ENCODE measurements around the gene AEN.
"Not testable (repeated sequence)": the region's sequence is repeated elsewhere in the genome, so short reads cannot be mapped to it uniquely, and the experiment has no call there.

Gene AEN

DNA sequence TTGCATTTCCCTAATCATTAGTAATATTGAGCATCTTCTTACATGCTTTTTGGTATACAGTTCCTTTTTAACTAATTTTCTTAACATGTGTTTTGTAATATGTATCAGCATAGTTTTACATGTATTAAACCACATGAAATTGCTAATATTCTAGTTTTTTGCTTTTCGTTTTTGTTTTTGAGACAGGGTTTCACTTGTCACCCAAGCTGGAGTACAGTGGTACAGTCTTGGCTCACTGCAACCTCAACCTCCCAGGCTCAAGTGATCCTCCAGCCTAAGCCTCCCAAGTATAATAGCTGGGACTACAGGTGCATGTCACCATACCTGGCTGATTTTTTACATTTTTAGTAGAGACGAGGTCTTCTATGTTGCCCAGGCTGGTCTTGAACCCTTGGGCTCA, 13.3 kb downstream of the AEN start:
- no peak for DNase-seq

GRCh38 chr15:88635318-88635717, 14.2 kb downstream of the AEN start:
- DNase-seq = peak; percentile 35

DNA sequence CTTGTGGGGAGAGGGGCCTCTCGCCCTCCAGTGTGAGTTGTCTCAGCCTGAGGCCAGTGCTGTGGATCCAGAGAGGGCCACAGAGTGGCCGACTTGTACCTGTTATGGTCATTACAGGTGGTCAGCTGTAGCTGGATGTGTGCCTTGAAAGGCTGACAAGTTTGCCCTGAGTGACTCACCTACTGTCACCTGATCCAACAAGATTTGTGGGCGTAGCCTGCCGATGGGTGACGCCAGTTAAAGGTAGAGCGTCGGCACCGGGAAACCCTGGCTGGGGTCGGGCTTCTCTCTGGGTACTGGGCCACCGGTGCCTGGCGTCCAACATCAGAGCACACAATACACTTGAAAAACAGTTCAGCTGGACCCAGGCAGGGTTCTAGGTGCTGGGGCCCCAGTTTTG, 14.9 kb downstream of the AEN start:
- DNase-seq = peak; percentile 66

- no peak for DNase-seq
Observed at GRCh38 chr15:88636654-88637053, 15.5 kb downstream of the AEN start.

- no peak for DNase-seq
Observed at GRCh38 chr15:88637436-88637835, 16.3 kb downstream of the AEN start.

- no peak for DNase-seq
Observed at GRCh38 chr15:88637841-88638625, 16.9 kb downstream of the AEN start.

GRCh38 chr15:88638626-88639372, 17.7 kb downstream of the AEN start, which contains the start of gene ISG20:
ISG20 (plus strand) TSS chr15:88639016; CDS start chr15:88639367, 351 bp downstream.
- DNase-seq = peak; percentile 96

GRCh38 chr15:88641959-88642452, 20.9 kb downstream of the AEN start:
- DNase-seq = no peak

GRCh38 chr15:88642514-88642913, 21.4 kb downstream of the AEN start:
- not testable (repeated sequence) for DNase-seq

DNA sequence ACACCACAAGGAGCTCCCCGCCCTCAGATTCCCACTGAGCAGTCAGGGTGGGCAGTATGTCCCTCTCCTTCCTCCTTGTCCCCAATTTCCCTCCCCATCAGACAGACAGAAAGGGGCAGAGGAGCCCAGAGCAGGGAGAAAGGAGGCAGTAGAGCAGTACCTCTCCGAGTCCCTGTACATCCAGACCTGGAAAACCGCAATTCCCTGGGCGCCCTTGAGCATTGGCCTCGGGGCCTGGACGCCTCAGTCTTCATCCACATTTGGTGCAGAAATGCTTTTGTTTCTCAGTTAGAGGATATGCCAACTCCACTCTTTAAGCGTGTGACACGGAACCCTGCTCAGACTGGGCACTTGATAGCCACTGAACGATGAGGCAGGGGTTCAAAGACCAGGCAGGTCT, 23.6 kb downstream of the AEN start:
- no peak for DNase-seq

- DNase-seq = no peak
Observed at GRCh38 chr15:88645171-88646087, 24.3 kb downstream of the AEN start.

GRCh38 chr15:88646088-88646405, 24.9 kb downstream of the AEN start:
- DNase-seq = no peak

- no peak for DNase-seq
Observed at GRCh38 chr15:88646951-88647350, 25.8 kb downstream of the AEN start.

- DNase-seq = no peak
Observed at GRCh38 chr15:88647351-88648105, 26.4 kb downstream of the AEN start.

GRCh38 chr15:88648357-88649214, 27.4 kb downstream of the AEN start:
- no peak for DNase-seq

- peak; percentile 70 for DNase-seq
Observed at GRCh38 chr15:88649286-88649733, 28.2 kb downstream of the AEN start.

DNA sequence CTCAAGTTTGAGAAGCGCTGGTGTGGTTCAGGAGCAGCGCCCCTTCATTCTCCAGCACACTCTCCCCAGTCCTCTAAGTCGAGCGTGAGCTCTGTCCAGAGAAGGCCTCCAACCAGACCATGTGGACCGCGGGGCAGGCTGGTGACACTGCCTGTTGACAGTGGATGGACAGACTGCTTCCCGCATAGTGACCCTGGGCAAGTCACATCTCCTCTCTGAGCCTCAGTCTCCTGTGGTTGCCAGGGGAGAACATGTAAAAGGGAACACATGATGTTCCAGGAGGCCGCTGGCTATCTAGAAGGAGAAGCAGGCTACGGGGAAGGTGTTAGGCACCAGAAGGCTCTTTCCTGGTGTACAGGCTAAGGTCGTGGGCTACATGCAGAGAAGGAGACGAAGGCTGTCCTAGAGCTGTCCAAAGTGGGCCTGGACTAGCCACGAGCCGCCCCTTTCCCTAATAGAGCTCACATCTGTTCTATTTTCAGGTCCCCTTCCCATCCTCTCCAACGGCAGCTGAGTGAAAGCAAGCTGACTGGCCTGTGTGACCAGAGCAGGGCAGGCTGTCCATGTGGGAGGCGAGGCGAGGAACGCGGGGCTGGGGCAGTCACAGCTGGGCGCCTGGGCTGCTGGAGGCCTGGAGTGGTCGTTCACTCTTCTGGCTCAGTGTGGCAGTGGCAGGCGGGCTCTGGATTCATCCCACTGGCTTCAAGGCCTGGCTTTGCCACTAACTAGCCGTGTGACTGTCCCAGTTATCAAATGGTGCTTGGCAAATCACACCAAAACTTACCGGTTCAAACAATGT, 28.8 kb downstream of the AEN start:
- DNase-seq = no peak

DNA sequence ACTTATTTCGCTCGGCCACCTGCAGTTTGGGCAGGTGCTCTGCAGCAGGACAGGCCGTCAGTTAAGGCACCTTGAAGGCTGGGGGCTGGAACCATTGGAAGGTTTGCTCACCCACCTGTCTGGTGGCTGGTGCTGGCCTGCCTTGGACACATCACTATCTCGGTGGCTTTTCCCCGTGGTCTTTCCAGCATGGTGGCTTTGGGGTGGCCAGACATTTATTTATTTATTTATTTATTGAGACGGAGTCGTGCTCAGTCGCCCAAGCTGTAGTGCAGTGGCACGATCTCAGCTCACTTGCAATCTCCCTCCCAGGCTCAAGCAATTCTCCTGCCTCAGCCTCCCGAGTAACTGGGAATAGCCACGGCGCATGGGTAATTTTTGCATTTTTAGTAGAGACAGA, 29.4 kb downstream of the AEN start:
- no peak for DNase-seq

DNA sequence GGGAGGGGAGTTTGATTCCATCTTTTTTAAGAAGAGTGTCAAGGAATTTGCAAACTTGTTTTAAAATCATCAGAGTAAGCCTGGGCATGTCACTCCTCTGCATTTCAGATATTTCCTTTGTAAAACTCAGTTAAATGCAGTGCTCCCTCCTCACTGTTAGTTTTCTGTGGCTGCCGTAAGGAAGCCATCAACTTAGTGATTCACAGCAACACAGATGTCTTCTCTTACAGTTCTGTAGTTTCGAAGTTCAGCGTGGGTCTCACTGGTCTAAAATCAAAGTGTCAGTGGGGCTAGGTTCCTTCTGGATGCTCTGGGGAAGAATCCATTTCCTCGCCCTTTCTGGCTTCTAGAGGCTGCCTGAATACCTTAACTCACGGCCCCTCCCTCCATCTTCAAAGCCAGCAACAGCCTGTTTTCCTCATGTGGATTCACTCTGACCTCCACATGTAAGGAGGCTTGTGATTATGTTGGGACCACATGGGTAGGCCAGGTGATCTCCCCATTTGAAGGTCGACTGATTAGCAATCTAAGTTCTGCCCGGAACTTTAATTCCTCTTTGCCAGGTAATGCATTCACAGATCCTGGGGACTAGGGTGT, 30.1 kb downstream of the AEN start:
- no peak for DNase-seq

GRCh38 chr15:88651971-88652370, 30.8 kb downstream of the AEN start:
- no peak for DNase-seq
